Fibroblast of villous mesenchyme (primary cell): ENCODE measurements around the gene ROBO2. TPM values are rescaled to one million over a fixed set of nuclear protein-coding genes. Genes with fewer than 3 reads are reported as not detected.

Experiments
- DNase-seq: peaks from one replicate; pipeline ENCODE4 v3.0.0-alpha.2; 2010; ENCODE audit warnings: low read depth
- H3K4me3 ChIP-seq: 2 replicates; pipeline ENCODE4 v1.5.1; 2011; ENCODE audit warnings: low read depth, mild to moderate bottlenecking, low read length
- CTCF ChIP-seq: IDR thresholded peaks from 2 replicates; pipeline ENCODE4 v1.5.1; 2012; ENCODE audit warnings: low read depth, mild to moderate bottlenecking, low read length; ENCODE audit not compliant: insufficient read depth
- total RNA-seq: library from RNA; depleted of rRNA; stranded (reverse); fragments of >200 nt; gene quantifications from 2 replicates; pipeline ENCODE4 v1.2.3, GENCODE V29; 2012

Gene ROBO2
- total RNA-seq, 1 donor: 3.0 TPM

DNA sequence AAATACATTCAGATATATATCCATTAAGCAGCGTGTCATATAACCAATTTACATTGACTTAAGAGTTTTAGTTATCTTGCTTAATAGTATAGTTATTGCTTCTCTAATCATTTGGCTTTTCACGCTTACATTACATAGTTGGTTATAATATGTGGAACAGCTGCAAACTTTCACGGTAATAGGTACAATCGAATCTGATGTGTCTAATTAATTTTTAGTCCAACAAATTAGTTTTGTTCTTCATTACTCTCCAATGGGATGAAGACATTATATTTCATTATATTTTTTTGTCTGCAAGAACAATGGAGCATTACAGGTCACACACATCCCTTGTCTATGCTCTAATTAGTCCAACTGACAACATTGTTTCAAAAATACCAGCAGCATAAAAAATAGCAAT, 546.3 kb downstream of the ROBO2 start:
- DNase-seq: no peak
- no peak overlapping the region for H3K4me3 ChIP-seq
- no peak for TF ChIP-seq CTCF

DNA sequence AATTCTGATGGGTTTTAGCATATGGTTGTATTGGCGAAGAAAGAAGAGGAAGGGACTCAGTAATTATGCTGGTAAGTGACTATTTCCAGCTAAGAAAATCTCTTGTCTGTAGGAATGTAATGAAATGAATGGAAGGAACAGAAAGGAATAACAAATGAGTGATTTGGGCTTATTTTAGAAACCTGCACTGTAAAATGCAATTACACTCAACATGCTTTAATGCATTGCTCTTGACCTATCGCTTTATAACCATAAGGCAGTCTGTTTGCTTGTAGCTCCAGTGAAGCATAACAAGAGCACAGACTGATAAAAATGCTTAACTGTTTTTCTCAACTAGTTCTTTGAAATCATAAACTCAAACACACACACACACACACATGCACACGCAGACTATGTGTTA, 549.0 kb downstream of the ROBO2 start:
- no peak for TF ChIP-seq CTCF
- no peak for DNase-seq
- no peak overlapping the region for H3K4me3 ChIP-seq

DNA sequence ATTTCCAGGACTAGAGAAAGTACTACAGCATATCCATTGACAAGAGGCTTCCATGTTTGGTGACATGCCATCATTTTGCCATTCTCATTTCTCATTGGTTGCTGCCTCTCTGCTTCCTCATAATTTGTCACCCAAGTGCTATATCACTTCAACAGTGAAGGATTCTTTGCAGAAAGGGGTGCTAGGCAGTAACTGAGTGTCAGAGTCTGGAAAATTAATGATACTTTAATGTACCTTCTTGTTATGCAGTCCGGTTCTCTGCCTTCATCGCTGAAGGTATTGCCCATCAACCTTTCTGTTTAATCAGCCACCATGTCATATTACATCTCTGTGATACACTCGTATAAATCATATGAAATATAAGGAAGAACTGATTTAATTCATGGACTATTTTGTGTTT, 550.3 kb downstream of the ROBO2 start:
- TF ChIP-seq CTCF: no peak
- no peak overlapping the region for H3K4me3 ChIP-seq
- DNase-seq: no peak

GRCh38 chr3:77595371-77595870, 555.5 kb downstream of the ROBO2 start:
- no peak for TF ChIP-seq CTCF
- no peak for DNase-seq
- no peak overlapping the region for H3K4me3 ChIP-seq

GRCh38 chr3:77599948-77600347, 560.0 kb downstream of the ROBO2 start:
- no peak overlapping the region for H3K4me3 ChIP-seq
- DNase-seq: no peak
- no peak for TF ChIP-seq CTCF

GRCh38 chr3:77601823-77602415, 562.0 kb downstream of the ROBO2 start:
- no peak for TF ChIP-seq CTCF
- no peak overlapping the region for H3K4me3 ChIP-seq
- no peak for DNase-seq

DNA sequence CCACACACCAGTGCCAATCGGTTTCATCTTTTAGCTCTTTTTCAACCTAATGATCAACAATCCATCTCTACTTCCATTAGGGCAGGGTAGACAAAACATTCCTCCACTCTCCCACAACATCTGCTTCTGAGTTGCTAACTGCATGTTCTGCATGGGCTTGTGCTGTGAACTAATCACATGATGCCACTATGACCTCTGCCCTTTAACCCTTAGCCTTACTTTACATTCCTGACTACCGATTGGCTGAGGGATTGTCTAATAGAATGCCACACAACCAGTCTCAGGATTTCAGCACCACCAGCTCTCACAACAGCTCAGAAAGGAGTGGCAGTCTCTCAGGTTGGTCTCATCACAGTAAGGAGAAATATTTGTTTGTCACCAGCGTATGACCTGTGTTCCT, 562.8 kb downstream of the ROBO2 start:
- no peak overlapping the region for H3K4me3 ChIP-seq
- DNase-seq: no peak
- no peak for TF ChIP-seq CTCF
